Hematopoietic multipotent progenitor cell (in vitro differentiated cells): ENCODE measurements around the gene PRPF8. TPM values are rescaled to one million over a fixed set of nuclear protein-coding genes. Genes with fewer than 3 reads are reported as not detected.
"Not testable (repeated sequence)": the region's sequence is repeated elsewhere in the genome, so short reads cannot be mapped to it uniquely, and the experiment has no call there.

Experiments used
- DNase-seq, 3 donors: peaks; one replicate each; pipeline ENCODE4 v3.0.0-alpha.2; 2011 to 2015; ENCODE audit warnings: low read depth in 2 of 3, low spot score in 2 of 3
- total RNA-seq: library from RNA; depleted of rRNA; stranded (reverse); fragments of >200 nt; gene quantifications from one replicate; pipeline ENCODE4 v1.2.3, GENCODE V29; 2012

The PRPF8 gene
- total RNA-seq, 1 donor: 241 TPM

GRCh38 chr17:1716912-1717695, 32.4 kb upstream of the PRPF8 start:
- DNase-seq: peak in 2 of 3 donors; percentile 96 to 99

- peak; percentile 99 to 100 (median 100) for DNase-seq
These were observed 31.6 kb upstream of the PRPF8 start for GRCh38 chr17:1716076-1716911.

DNA sequence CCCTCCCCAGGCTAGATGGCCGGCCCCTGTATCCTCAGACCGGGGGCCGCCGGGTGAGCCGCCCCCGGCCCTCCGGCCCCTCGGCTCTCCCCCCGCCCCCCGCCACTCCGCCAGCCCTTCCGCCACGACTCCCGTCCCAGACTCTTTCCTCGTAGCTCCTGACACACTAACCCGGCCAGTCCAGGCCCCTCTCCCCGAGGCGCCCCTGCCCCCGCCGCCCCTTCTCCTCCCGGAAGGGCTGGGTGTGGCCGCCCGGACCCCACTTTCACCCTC, 31.1 kb upstream of the PRPF8 start:
- DNase-seq: no peak

DNA sequence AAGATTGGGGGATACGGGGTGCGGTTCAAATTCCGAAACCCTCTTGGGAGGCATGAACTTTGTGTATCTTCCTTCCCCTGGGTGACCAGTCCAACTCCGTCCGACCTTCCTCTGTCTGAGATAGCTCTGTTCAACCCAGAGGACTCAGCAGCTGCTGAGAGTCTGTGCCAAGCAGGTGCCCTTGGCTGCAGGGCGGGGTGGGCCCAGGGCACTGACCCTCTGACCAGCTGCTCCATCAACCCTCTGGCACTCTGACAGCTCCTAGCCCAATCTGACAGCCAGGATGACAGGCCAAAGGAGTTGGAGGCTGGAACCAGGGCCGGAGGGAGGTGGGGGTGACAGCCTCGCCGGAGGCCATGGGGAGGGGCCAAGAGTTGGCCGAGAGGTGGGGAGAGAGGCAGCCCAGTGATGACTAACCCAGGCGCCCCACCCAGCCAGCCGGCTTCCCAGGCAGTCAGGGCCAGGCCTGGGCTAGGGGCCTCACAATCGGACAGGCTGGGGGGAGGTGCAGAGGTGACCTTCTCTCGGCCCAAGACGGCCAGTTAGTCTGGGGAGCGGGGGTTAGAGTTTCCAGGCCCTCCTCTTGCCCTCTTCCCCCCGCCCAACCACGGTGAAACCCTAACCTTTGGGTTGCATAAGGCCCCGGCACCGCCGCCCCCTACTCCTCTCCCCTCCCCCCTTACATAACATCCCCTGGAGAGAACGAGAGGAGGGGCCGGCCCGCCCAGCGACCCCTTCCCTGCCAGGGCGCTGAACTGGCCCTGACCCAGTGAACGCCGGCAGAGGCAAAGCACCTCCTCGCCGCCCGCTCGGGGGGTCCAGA, 30.5 kb upstream of the PRPF8 start:
- DNase-seq: peak in 2 of 3 donors; percentile 56 to 75

DNA sequence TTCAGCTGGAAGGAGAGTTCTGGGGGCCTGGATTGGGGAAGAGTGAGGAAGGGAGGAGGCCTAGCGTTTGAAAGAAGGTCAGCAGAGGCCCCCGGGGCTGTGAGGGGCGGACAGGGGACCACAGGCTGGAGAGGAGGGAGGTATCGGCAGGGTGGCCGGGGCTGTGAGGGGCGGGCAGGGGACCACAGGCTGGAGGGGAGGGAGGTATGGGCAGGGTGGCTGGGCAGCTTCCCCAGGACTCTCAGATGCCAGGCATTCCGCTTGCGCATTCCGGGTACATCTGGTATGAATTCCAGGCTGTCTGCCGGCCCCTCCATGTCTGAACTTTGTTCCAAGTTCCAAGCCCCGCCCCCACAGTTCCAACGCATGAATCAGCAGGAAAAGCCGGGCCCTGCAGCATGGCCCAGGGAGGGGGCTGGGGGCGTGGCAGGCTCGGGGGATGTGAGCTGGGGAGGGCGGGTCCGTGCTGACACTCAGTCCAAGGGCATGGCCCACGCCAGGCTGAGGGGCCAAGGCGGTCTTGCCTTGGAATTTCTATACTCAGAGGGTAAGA, 29.8 kb upstream of the PRPF8 start:
- peak in 2 of 3 donors; percentile 77 for DNase-seq

DNA sequence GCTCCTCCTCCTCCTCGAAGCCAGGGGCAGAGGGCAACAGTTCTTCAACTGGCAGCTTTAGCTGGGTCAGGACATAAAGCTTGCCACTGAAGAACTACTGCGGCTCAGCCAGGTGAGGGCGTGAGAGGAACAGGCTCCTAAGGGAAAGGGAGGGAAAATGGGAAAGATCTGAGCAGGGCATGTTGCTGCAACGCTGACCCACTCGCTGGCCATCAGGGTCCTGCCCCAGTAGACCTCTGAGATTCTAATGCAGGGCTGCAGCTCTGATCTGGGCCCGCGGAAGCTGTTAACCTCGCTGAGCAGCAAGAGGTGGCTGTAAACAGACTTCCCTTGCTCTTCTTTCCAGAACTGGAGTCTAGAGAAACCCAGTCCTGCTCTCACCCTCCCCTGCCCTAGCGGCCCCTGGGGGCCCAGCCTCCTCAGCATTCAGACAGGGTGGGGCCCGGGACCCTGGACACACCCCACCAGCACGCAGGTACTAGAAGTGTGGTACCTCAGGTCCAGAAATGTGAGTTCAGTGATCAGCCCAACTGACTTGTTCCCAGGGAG, 29.3 kb upstream of the PRPF8 start:
- DNase-seq: no peak

GRCh38 chr17:1713160-1713877, 28.7 kb upstream of the PRPF8 start:
- no peak for DNase-seq

- no peak for DNase-seq
These were observed 27.6 kb upstream of the PRPF8 start for GRCh38 chr17:1712271-1712670.

GRCh38 chr17:1711804-1712203, 27.1 kb upstream of the PRPF8 start:
- DNase-seq: no peak

GRCh38 chr17:1710807-1711553, 26.3 kb upstream of the PRPF8 start:
- no peak for DNase-seq

GRCh38 chr17:1709971-1710806, 25.5 kb upstream of the PRPF8 start, which contains the start of gene TLCD2:
Gene TLCD2, minus strand, starts transcription at chr17:1710377. Its CDS starts 135 bp downstream, at chr17:1710242.
- DNase-seq: no peak

GRCh38 chr17:1709403-1709951, 24.8 kb upstream of the PRPF8 start:
- no peak for DNase-seq

GRCh38 chr17:1708791-1709346, 24.2 kb upstream of the PRPF8 start:
- DNase-seq: not testable (repeated sequence)

- no peak for DNase-seq
These were observed 22.4 kb upstream of the PRPF8 start for GRCh38 chr17:1707107-1707506.

DNA sequence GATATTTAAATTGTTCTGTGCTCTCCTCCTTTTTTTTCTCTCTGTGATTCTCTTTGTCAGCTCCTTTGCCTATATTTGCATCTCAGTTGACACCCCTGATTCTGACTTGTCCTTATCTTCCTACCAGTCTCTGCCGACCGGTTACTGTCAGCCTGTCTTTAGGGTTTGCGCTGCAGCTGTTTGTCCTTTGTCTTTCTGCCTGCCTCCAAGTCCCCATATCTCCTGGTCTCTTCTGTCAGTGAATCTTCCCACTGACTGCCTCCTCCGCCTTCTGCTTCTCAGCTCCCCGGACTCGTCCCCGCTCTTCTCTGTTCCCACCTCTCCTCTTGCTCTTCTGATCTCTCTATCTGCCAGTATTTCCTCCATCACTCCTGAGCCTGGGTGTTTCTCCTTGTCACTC, 20.3 kb upstream of the PRPF8 start:
- DNase-seq: no peak

DNA sequence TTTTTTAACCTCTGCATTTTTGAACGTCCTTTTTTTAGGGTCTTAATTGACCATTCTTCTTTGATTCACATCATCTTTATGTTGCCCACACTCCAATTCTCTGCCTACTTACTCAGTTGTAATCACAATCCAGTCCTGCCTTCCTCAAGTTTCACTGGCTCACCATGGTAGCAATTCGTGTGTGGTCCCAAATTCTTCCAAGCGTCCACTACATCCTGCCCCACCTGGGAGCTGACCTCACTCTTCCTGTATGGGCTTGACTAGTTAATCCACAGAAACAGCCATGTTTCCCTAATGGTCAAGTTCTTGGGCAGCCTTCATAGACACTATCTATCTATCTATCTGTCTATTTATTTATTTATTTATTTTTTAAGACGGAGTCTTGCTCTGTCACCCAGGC, 18.4 kb upstream of the PRPF8 start:
- no peak for DNase-seq

DNA sequence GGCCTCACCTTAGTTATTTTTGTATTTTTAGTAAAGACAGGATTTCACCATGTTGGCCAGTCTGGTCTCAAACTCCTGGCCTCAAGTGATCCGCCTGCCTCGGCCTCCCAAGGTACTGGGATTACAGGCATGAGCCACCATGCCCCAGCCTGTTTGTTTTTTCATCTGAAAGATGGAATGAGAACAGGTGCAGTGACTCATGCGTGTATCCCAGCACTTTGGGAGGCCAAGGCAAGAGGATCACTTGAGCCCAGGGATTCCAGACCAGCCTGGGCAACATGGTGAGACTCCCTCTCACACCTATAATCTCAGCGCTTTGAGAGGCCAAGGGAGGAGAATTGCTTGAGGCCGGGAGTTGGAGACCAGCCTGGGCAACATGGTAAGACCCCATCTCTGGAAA, 15.2 kb upstream of the PRPF8 start:
- not testable (repeated sequence) for DNase-seq

GRCh38 chr17:1697681-1698080, 13.0 kb upstream of the PRPF8 start:
- DNase-seq: no peak
